Mesenchymal stem cell (in vitro differentiated cells and primary cell): ENCODE results near the gene MUC12.

ENCODE experiments used
- DNase-seq: peaks from one replicate; pipeline ENCODE4 v3.0.0-alpha.2; 2013
- H2AFZ ChIP-seq: one replicate; pipeline ENCODE4 v1.6.1; 2013; ENCODE audit warnings: low read depth, mild to moderate bottlenecking, control low read depth, inconsistent platforms, low read length, moderate library complexity
- H2AK5ac ChIP-seq: 2 replicates; pipeline ENCODE4 v1.6.1; 2013; ENCODE audit warnings: low read length, moderate library complexity, mild to moderate bottlenecking, inconsistent platforms; ENCODE audit not compliant: severe bottlenecking
- H2BK120ac ChIP-seq: one replicate; pipeline ENCODE4 v1.6.1; 2013; ENCODE audit warnings: low read depth, mild to moderate bottlenecking, inconsistent platforms, low read length, moderate library complexity
- H2BK12ac ChIP-seq, 2 experiments: one replicate each; pipeline ENCODE4 v1.6.1; 2013; ENCODE audit warnings: inconsistent platforms in 2 of 2, low read length in 2 of 2, mild to moderate bottlenecking in 2 of 2, moderate library complexity in 2 of 2, control low read depth in 1 of 2
- H2BK15ac ChIP-seq: one replicate; pipeline ENCODE4 v1.6.1; 2013; ENCODE audit warnings: mild to moderate bottlenecking, low read depth, inconsistent platforms; ENCODE audit not compliant: poor library complexity, severe bottlenecking
- H2BK5ac ChIP-seq: 2 replicates; pipeline ENCODE4 v1.6.1; 2013; ENCODE audit warnings: low read depth, mild to moderate bottlenecking, low read length, control low read depth, inconsistent platforms; ENCODE audit not compliant: poor library complexity, severe bottlenecking
- H3K14ac ChIP-seq, 2 experiments: one replicate each; pipeline ENCODE4 v1.6.1; 2013; ENCODE audit warnings: inconsistent platforms in 2 of 2, low read length in 2 of 2, control low read depth in 1 of 2, mild to moderate bottlenecking in 1 of 2, moderate library complexity in 1 of 2
- H3K18ac ChIP-seq, 2 experiments: one replicate each; pipeline ENCODE4 v1.6.1; 2013; ENCODE audit warnings: inconsistent platforms in 2 of 2, low read length in 2 of 2, control low read depth in 1 of 2, low read depth in 1 of 2, mild to moderate bottlenecking in 1 of 2
- H3K23ac ChIP-seq, 2 experiments: one replicate each; pipeline ENCODE4 v1.6.1; 2013; ENCODE audit warnings: inconsistent platforms in 2 of 2, low read length in 2 of 2, mild to moderate bottlenecking in 2 of 2, moderate library complexity in 2 of 2, control low read depth in 1 of 2
- H3K27ac ChIP-seq: 2 replicates; pipeline ENCODE4 v1.5.1; 2013; ENCODE audit warnings: mild to moderate bottlenecking, moderate library complexity, low read length, control low read depth, inconsistent platforms; ENCODE audit not compliant: poor library complexity, severe bottlenecking
- H3K27me3 ChIP-seq, 2 experiments: 2 replicates each; pipeline versions ENCODE4 v1.6.1 to v1.7.0; 2013; ENCODE audit warnings: low read length in 2 of 2, mild to moderate bottlenecking in 2 of 2, moderate library complexity in 2 of 2, control low read depth in 1 of 2, inconsistent platforms in 1 of 2; ENCODE audit not compliant: control insufficient read depth in 1 of 2, insufficient read depth in 1 of 2
- H3K36me3 ChIP-seq, 2 experiments: 2 replicates each; pipeline versions ENCODE4 v1.6.1 to v1.7.0; 2013; ENCODE audit warnings: low read length in 2 of 2, control low read depth in 1 of 2, inconsistent platforms in 1 of 2, low read depth in 1 of 2, mild to moderate bottlenecking in 1 of 2; ENCODE audit not compliant: insufficient read depth in 2 of 2, control insufficient read depth in 1 of 2
- H3K4ac ChIP-seq, 2 experiments: one replicate each; pipeline ENCODE4 v1.6.1; 2013; ENCODE audit warnings: inconsistent platforms in 2 of 2, low read length in 2 of 2, mild to moderate bottlenecking in 2 of 2, moderate library complexity in 2 of 2, control low read depth in 1 of 2, low read depth in 1 of 2
- H3K4me1 ChIP-seq: 2 replicates; pipeline ENCODE4 v1.6.1; 2013; ENCODE audit warnings: low read depth, low read length, control low read depth; ENCODE audit not compliant: control insufficient read depth, insufficient read depth
- H3K4me2 ChIP-seq: 2 replicates; pipeline ENCODE4 v1.6.1; 2013; ENCODE audit warnings: low read length, mild to moderate bottlenecking, inconsistent platforms; ENCODE audit not compliant: poor library complexity, severe bottlenecking
- H3K4me3 ChIP-seq, 2 experiments: 2 replicates each; pipeline versions ENCODE4 v1.5.1 to v1.7.0; 2013; ENCODE audit warnings: low read length in 2 of 2, mild to moderate bottlenecking in 2 of 2, control low read depth in 1 of 2, low read depth in 1 of 2; ENCODE audit not compliant: insufficient read depth in 1 of 2
- H3K79me1 ChIP-seq: replicated peaks from 2 replicates; pipeline ENCODE4 v1.6.1; 2013; ENCODE audit warnings: mild to moderate bottlenecking, control low read depth, low read length, inconsistent platforms; ENCODE audit not compliant: poor library complexity, severe bottlenecking
- H3K9ac ChIP-seq: 2 replicates; pipeline ENCODE4 v1.7.0; 2013; ENCODE audit warnings: mild to moderate bottlenecking, low read length, moderate library complexity
- H3K9me3 ChIP-seq: 2 replicates; pipeline ENCODE4 v1.7.0; 2013; ENCODE audit warnings: mild to moderate bottlenecking, low read length; ENCODE audit not compliant: control insufficient read depth
- H4K8ac ChIP-seq: one replicate; pipeline ENCODE4 v1.6.1; 2013; ENCODE audit warnings: inconsistent platforms, mild to moderate bottlenecking, low read length, moderate library complexity
- H4K91ac ChIP-seq: one replicate; pipeline ENCODE4 v1.6.1; 2013; ENCODE audit warnings: mild to moderate bottlenecking, low read length, inconsistent platforms
- WGBS: methylation state at CpG from one replicate; pipeline ENCODE4 v1.1.7; 2013; ENCODE audit warnings: mixed read lengths; 5-methylcytosine and 5-hydroxymethylcytosine counted together

The MUC12 gene

DNA sequence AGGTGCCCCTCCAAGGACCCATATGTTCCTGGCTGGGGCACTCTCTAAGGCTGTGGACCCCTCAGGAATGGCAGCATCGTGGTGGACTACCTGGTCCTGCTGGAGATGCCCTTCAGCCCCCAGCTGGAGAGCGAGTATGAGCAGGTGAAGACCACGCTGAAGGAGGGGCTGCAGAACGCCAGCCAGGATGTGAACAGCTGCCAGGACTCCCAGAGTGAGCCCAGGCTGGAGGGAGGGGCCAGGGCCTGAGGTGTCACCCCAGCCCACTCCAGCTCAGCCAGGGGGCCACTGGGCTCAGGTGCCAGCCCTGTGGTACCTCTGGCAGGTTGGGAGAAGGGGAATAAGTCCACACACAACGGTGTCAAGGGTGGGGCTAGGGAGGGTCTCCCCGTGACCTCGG, 4.7 kb upstream of the MUC12 start:
- Histone ChIP-seq H2AK5ac (no peak overlapping the region), H3K36me3 (no peaks in the 10 kb centered on the region), H4K8ac (no peak overlapping the region), H3K27ac (no peak overlapping the region), H3K4me1 (peaks cover 9% of the 10 kb centered on the region), H3K4me3 (no peak overlapping the region), H3K4ac (no peak overlapping the region), H2BK120ac (no peak overlapping the region), H2AFZ (no peak overlapping the region), H2BK12ac (no peak overlapping the region), H3K9me3 (no peaks in the 10 kb centered on the region), H2BK5ac (no peak overlapping the region), H4K91ac (no peak overlapping the region), H3K27me3 (peaks cover 81 to 92% of the 10 kb centered on the region in 2 experiments), H3K9ac (no peak overlapping the region), H3K18ac (no peak overlapping the region), H2BK15ac (no peak overlapping the region), H3K14ac (no peak overlapping the region), H3K4me2 (no peak overlapping the region), H3K23ac (no peak overlapping the region), H3K79me1 (no peaks in the 10 kb centered on the region)
- 79% methylated on average over 7 of the region's 7 CpGs for WGBS
- DNase-seq = no peak

DNA sequence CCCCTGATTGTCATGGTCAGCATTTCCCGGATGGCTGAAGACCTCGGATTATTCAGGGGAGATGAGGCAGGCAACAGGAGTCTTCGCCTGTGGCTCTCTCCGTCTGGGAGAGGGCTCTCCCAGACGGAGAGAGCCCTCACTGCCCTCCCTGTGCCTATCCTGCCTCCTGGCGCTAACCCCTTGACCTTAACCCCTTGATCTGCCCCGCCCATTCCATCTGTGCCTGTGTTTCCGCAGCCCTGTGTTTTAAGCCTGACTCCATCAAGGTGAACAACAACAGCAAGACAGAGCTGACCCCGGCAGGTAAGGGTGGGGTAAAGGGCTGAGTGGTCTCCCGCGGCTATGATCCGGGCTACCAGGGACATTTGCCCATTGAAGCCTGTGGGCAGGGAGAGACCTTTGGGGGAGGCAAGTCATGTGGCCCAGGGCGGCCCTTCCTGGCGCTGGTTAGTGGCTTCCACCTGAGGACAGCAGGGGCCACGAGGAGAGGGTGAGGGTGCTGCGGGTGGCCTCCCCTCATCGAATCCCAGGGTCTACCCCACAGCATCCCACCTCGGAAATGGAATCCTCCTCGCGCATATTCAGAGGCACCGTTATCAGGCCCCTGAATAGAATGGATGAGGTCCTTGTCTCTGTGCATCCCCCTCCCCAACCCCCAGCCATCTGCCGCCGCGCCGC, 4.2 kb upstream of the MUC12 start:
- DNase-seq = no peak
- H3K79me1 ChIP-seq = no peaks in the 10 kb centered on the region
- no peak overlapping the region for H4K8ac ChIP-seq
- H3K4me3 ChIP-seq = no peak overlapping the region
- peaks cover 9% of the 10 kb centered on the region for H3K4me1 ChIP-seq
- no peak overlapping the region for H3K18ac ChIP-seq
- H2BK12ac ChIP-seq = no peak overlapping the region
- H2AK5ac ChIP-seq = no peak overlapping the region
- H3K27me3 ChIP-seq = peaks cover 80 to 89% of the 10 kb centered on the region in 2 experiments
- no peak overlapping the region for H3K4ac ChIP-seq
- H2BK120ac ChIP-seq = no peak overlapping the region
- 31% methylated on average over 24 of the region's 25 CpGs for WGBS
- no peak overlapping the region for H3K27ac ChIP-seq
- no peak overlapping the region for H2AFZ ChIP-seq
- no peak overlapping the region for H4K91ac ChIP-seq
- no peak overlapping the region for H3K9ac ChIP-seq
- no peaks in the 10 kb centered on the region for H3K9me3 ChIP-seq
- H3K23ac ChIP-seq = no peak overlapping the region
- H2BK15ac ChIP-seq = no peak overlapping the region
- no peak overlapping the region for H2BK5ac ChIP-seq
- no peaks in the 10 kb centered on the region for H3K36me3 ChIP-seq
- H3K4me2 ChIP-seq = no peak overlapping the region
- no peak overlapping the region for H3K14ac ChIP-seq

DNA sequence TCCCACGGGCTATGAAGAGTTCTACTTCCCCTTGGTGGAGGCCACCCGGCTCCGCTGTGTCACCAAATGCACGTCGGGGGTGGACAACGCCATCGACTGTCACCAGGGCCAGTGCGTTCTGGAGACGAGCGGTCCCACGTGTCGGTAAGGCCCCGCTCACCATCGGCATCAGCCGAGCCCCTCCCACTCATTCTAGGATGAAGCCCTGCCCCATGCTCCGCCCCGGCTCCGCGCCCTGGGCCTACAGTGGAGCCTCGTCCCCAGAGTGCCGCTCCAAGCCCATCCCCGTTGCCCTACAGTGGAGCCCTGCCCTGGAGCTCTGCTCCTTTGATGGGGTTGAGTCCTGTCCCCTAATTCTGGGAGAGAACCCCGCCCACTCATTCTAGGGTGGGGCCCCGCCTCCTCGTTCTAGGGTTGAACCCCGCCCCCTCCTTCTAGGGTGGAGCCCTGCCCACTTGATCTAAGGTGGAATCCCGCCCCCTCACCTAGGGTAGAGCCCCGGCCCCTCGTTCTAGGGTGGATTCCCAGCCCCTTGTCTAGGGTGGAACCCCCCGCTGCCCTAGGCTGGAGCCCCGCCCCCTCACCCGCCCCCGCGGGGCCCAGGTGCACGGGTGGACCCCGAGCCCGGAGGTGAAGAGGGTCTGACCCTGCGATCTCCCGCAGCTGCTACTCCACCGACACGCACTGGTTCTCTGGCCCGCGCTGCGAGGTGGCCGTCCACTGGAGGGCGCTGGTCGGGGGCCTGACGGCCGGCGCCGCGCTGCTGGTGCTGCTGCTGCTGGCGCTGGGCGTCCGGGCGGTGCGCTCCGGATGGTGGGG, 3.4 kb upstream of the MUC12 start:
- WGBS = 3% methylated on average over 58 of the region's 58 CpGs
- DNase-seq = peak; percentile 61
- no peak overlapping the region for H2BK5ac ChIP-seq
- H2AK5ac ChIP-seq = no peak overlapping the region
- no peaks in the 10 kb centered on the region for H3K9me3 ChIP-seq
- no peak overlapping the region for H2BK12ac ChIP-seq
- H3K27ac ChIP-seq = no peak overlapping the region
- H3K4me2 ChIP-seq = peak overlapping the region; percentile 3
- no peak overlapping the region for H2AFZ ChIP-seq
- no peak overlapping the region for H3K18ac ChIP-seq
- H3K23ac ChIP-seq = no peak overlapping the region
- H3K79me1 ChIP-seq = no peaks in the 10 kb centered on the region
- peaks cover 72 to 85% of the 10 kb centered on the region in 2 experiments for H3K27me3 ChIP-seq
- no peak overlapping the region for H4K91ac ChIP-seq
- no peak overlapping the region for H4K8ac ChIP-seq
- no peak overlapping the region for H2BK15ac ChIP-seq
- H3K4me3 ChIP-seq = no peak overlapping the region
- no peak overlapping the region for H3K4ac ChIP-seq
- H3K9ac ChIP-seq = no peak overlapping the region
- peaks cover 9% of the 10 kb centered on the region for H3K4me1 ChIP-seq
- H3K14ac ChIP-seq = no peak overlapping the region
- H3K36me3 ChIP-seq = no peaks in the 10 kb centered on the region
- no peak overlapping the region for H2BK120ac ChIP-seq

DNA sequence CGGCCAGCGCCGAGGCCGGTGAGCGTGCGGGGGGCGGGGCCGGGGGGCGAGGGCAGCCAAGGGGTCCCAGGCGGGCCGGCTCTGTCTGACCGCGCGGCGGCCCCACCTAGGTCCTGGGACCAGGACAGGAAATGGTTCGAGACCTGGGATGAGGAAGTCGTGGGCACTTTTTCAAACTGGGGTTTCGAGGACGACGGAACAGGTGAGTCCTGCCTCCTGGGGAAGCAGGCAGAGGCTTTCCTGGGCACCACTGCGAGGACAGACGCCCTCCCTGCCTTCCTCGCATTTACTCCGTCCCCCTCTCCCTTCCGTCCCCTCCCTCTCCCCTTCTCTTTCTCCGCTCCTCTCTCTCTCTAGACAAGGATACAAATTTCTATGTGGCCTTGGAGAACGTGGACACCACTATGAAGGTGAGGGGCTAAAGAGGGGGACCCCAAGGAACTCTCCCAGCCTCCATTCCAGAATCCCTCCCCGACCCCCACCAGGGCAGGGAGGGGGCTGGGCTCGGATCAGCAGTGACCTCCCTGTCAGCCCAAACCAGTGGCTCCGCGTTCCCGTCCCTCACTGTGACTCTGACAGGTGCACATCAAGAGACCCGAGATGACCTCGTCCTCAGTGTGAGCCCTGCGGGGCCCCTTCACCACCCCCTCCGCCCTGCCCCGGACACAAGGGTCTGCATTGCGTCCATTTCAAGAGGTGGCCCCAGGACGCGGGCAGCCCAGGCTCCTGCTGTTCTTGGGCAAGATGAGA, 2.6 kb upstream of the MUC12 start:
- Histone ChIP-seq H3K9me3 (no peaks in the 10 kb centered on the region), H3K4ac (no peak overlapping the region), H2BK120ac (no peak overlapping the region), H2BK15ac (no peak overlapping the region), H3K79me1 (no peaks in the 10 kb centered on the region), H3K4me1 (peaks cover 9% of the 10 kb centered on the region), H3K27ac (no peak overlapping the region), H3K9ac (no peak overlapping the region), H3K4me2 (peak overlapping the region; percentile 3), H4K91ac (no peak overlapping the region), H2BK5ac (no peak overlapping the region), H3K23ac (no peak overlapping the region), H2AFZ (no peak overlapping the region), H3K14ac (no peak overlapping the region), H2BK12ac (no peak overlapping the region), H3K27me3 (peaks cover 72 to 85% of the 10 kb centered on the region in 2 experiments), H3K36me3 (no peaks in the 10 kb centered on the region), H2AK5ac (no peak overlapping the region), H3K18ac (no peak overlapping the region), H3K4me3 (no peak overlapping the region), H4K8ac (no peak overlapping the region)
- peak; percentile 2 for DNase-seq
- WGBS = 27% methylated on average over 36 of the region's 40 CpGs
